Left lung (tissue), 10 donors: ENCODE data around the gene CCDC137. TPM values are rescaled to one million over a fixed set of nuclear protein-coding genes. Genes with fewer than 3 reads are reported as not detected.

Experiments used
- ATAC-seq: fragments of 200-7000 bp; cut with Tn5 transposase; one replicate; pipeline ENCODE4 v1.9.1; 2020; ENCODE audit warnings: moderate library complexity
- DNase-seq, 4 donors: peaks; one replicate each; pipeline ENCODE4 v3.0.0-alpha.2; 2013 to 2020
- H3K27ac ChIP-seq, 2 donors: fragments of 200-600 bp; sonication (generic) in 1 of 2; one replicate each; pipeline versions ENCODE4 v1.5.0 to v1.8.0; 2020 to 2021
- H3K27me3 ChIP-seq, 2 donors: fragments of 200-600 bp; sonication (generic) in 1 of 2; one replicate each; pipeline versions ENCODE4 v1.5.0 to v1.8.0; 2020 to 2021
- H3K36me3 ChIP-seq, 2 donors: fragments of 200-600 bp; sonication (generic) in 1 of 2; one replicate each; pipeline versions ENCODE4 v1.5.0 to v1.8.0; 2020 to 2021
- H3K4me1 ChIP-seq, 2 donors: fragments of 200-600 bp; one replicate each; pipeline ENCODE4 v1.8.0; 2021
- H3K4me3 ChIP-seq, 2 donors: fragments of 200-600 bp; sonication (generic) in 1 of 2; one replicate each; pipeline versions ENCODE4 v1.5.0 to v1.8.0; 2020 to 2021; ENCODE audit warnings: mild to moderate bottlenecking in 1 of 2
- H3K9me3 ChIP-seq, 2 donors: fragments of 200-600 bp; sonication (generic) in 1 of 2; one replicate each; pipeline versions ENCODE4 v1.5.0 to v1.8.0; 2020 to 2021
- CTCF ChIP-seq, 2 donors: fragments of 200-600 bp; sonication (generic) in 1 of 2; IDR thresholded peaks; one replicate each; pipeline versions ENCODE4 v1.5.0 to v1.8.0; 2021; ENCODE audit warnings: antibody characterized with exemption in 2 of 2
- intact Hi-C, 2 donors: fragments of 100-400 bp; cut with DNase I; formaldehyde crosslinking; loops; one replicate each; pipeline versions ENCODE4 v1.11.2 to v1.14.2; 2022
- polyA plus RNA-seq, 6 donors: library from polyadenylated mRNA; unstranded; fragments of 120-200 nt; gene quantifications; one replicate each; pipeline ENCODE4 v1.2.1, GENCODE V29; 2013; ENCODE audit not compliant: insufficient read length in 6 of 6
- total RNA-seq, 2 donors: library from RNA; stranded (reverse); fragmentation: NEBNext Ultra II Directional; extraction: Animal tissue kit (Norgen Biotek cat#: 25700); gene quantifications; one replicate each; pipeline ENCODE4 v1.2.1, GENCODE V29; 2021
- donor health status: DM: no; HTN: yes; CAD: no.
- donor health status: DM: no; HTN: no; CAD: no.

The CCDC137 gene
- total and polyA plus RNA-seq, 8 donors: 14.6 to 19.9 (median 15.7) TPM

DNA sequence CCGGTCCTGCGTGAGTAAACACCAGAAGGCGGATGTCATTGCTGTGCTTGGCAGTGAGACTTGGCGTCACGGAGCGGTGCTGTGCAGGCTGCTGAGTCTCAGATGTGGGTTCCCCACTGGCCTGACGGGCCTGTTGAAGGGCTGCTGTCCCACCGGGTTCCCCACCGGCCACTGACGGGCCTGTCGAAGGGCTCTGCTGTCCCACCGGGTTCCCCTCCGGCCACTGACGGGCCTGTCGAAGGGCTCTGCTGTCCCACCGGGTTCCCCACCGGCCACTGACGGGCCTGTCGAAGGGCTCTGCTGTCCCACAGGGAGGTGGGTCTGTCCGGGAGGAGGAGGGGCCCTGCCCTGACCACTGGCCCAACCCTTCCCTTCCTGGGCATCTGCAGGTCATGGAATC is 20.1 kb downstream of the CCDC137 start:
- peaks cover 0 to 63% of the 10 kb centered on the region in 2 donors for H3K36me3 ChIP-seq
- intact Hi-C loops: no loop called here
- TF ChIP-seq CTCF (IDR thresholded peaks at IDR 0.05): no peak
- no peak for ATAC-seq
- H3K27me3 ChIP-seq: no peaks in the 10 kb centered on the region
- H3K9me3 ChIP-seq: no peaks in the 10 kb centered on the region
- H3K4me3 ChIP-seq: no peak overlapping the region
- DNase-seq: no peak
- no peak overlapping the region for H3K27ac ChIP-seq
- H3K4me1 ChIP-seq: peaks cover 14 to 34% of the 10 kb centered on the region in 2 donors

- Histone ChIP-seq H3K27ac (no peak overlapping the region), H3K4me1 (peaks cover 11 to 22% of the 10 kb centered on the region in 2 donors), H3K9me3 (no peaks in the 10 kb centered on the region), H3K4me3 (no peak overlapping the region), H3K36me3 (peaks cover 0 to 77% of the 10 kb centered on the region in 2 donors), H3K27me3 (no peaks in the 10 kb centered on the region)
- no peak for DNase-seq
- TF ChIP-seq CTCF (IDR thresholded peaks at IDR 0.05): no peak
- intact Hi-C loops: no loop called here
- ATAC-seq: no peak
Measured at GRCh38 chr17:81687770-81688541, 21.4 kb downstream of the CCDC137 start.

DNA sequence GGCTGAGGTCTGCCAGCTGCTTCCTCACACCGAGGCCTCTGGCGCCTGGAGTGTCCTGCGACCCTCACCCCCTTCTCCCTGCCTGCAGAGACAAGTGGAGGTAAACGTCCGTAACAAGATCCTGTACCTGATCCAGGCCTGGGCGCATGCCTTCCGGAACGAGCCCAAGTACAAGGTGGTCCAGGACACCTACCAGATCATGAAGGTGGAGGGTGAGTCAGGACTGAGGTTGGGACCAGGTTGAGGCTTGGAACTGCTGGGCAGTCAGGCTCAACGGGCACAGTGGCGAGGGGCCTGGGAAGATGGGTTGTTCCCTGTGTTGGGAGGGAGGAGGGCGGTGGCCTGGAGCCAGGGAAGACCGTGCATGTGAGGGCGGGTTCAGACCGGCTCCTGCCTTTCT is 22.1 kb downstream of the CCDC137 start:
- Histone ChIP-seq H3K9me3 (no peaks in the 10 kb centered on the region), H3K27me3 (no peaks in the 10 kb centered on the region), H3K36me3 (peaks cover 0 to 83% of the 10 kb centered on the region in 2 donors), H3K4me3 (no peak overlapping the region), H3K27ac (no peak overlapping the region), H3K4me1 (peaks cover 11 to 20% of the 10 kb centered on the region in 2 donors)
- TF ChIP-seq CTCF (IDR thresholded peaks at IDR 0.05): no peak
- intact Hi-C loops: no loop called here
- DNase-seq (no peak), ATAC-seq (no peak)

DNA sequence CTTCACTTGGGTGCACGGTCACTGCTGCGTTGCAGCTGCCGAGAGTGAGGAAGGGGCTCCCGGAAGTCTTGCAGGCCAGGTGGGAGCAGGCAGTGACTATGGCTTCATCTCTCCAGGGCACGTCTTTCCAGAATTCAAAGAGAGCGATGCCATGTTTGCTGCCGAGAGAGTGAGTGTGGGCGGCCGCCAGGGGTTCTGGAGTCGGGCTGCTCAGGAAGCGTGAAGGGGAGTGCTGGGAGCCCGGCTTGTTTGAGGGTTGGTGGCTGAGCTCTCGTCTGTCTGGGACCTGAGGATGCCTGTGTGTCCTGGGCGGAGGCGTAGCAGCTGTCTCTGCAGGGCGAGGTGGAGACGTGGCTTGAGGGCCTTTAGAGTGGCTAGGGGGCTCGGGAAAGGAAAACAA is 23.5 kb downstream of the CCDC137 start:
- no peak for TF ChIP-seq CTCF (IDR thresholded peaks at IDR 0.05)
- peaks cover 0 to 98% of the 10 kb centered on the region in 2 donors for H3K36me3 ChIP-seq

GRCh38 chr17:81690549-81690948 is 24.0 kb downstream of the CCDC137 start:
- intact Hi-C loops: no loop called here
- ATAC-seq: no peak
- peaks cover 0 to 100% of the 10 kb centered on the region in 2 donors for H3K36me3 ChIP-seq

More for the DNA sequence above, 23.5 kb downstream of the CCDC137 start:
- H3K27ac ChIP-seq: no peak overlapping the region
- ATAC-seq (no peak), DNase-seq (no peak)
- H3K27me3 ChIP-seq: no peaks in the 10 kb centered on the region
- H3K9me3 ChIP-seq: no peaks in the 10 kb centered on the region
- intact Hi-C loops: no loop called here
- peaks cover 4 to 11% of the 10 kb centered on the region in 2 donors for H3K4me1 ChIP-seq
- H3K4me3 ChIP-seq: no peak overlapping the region

More at GRCh38 chr17:81690549-81690948, 24.0 kb downstream of the CCDC137 start:
- H3K4me1 ChIP-seq: peaks cover 0 to 7% of the 10 kb centered on the region in 2 donors
- H3K9me3 ChIP-seq: no peaks in the 10 kb centered on the region
- H3K27ac ChIP-seq: no peak overlapping the region
- no peaks in the 10 kb centered on the region for H3K27me3 ChIP-seq
- H3K4me3 ChIP-seq: no peak overlapping the region
- DNase-seq: no peak
- TF ChIP-seq CTCF (IDR thresholded peaks at IDR 0.05): no peak
